ENCODE results near the gene MICU1.

GRCh38 chr10:72435570-72435969 is 190.3 kb downstream of the MICU1 start:
- TF ChIP-seq CTCF (IDR thresholded peaks at IDR 0.05): no peak
- TF ChIP-seq POLR2AphosphoS5 (IDR thresholded peaks at IDR 0.05): no peak
- TF ChIP-seq POLR2A (IDR thresholded peaks at IDR 0.05): no peak
- TF ChIP-seq EP300 (IDR thresholded peaks at IDR 0.05): no peak
